NCI-H748 (cell line): ENCODE results near the gene S1PR5.

ENCODE experiments used
- DNase-seq: peaks from one replicate; lab custom pipeline; 2025; ENCODE audit not compliant: unreplicated experiment; lab: John Stamatoyannopoulos, UW

S1PR5 gene

GRCh38 chr19:10516671-10517286, 468 bp downstream of the S1PR5 start:
- DNase-seq: peak; percentile 35

GRCh38 chr19:10516064-10516385, 1.2 kb downstream of the S1PR5 start:
- no peak for DNase-seq

- no peak for DNase-seq
These were observed 2.8 kb downstream of the S1PR5 start for GRCh38 chr19:10514211-10515145.

- no peak for DNase-seq
These were observed 4.0 kb downstream of the S1PR5 start for GRCh38 chr19:10513223-10513622.

- DNase-seq: peak; percentile 24
These were observed 6.9 kb downstream of the S1PR5 start for GRCh38 chr19:10510301-10510802.

- no peak for DNase-seq
These were observed 8.5 kb downstream of the S1PR5 start for GRCh38 chr19:10508707-10509106.

- DNase-seq: no peak
These were observed 9.2 kb downstream of the S1PR5 start for GRCh38 chr19:10508036-10508435.

- peak; percentile 56 for DNase-seq
These were observed 11.5 kb downstream of the S1PR5 start for GRCh38 chr19:10505583-10506229.

- peak; percentile 60 for DNase-seq
These were observed 14.1 kb downstream of the S1PR5 start, which contains the start of gene KEAP1 for GRCh38 chr19:10503002-10503789. KEAP1 (minus strand) TSS chr19:10503356; CDS start chr19:10500033, 3,323 bp downstream.

- DNase-seq: peak; percentile 90
These were observed 14.7 kb downstream of the S1PR5 start for GRCh38 chr19:10502524-10503001.

- DNase-seq: peak; percentile 68
These were observed 15.2 kb downstream of the S1PR5 start for GRCh38 chr19:10501971-10502523.

GRCh38 chr19:10500247-10500592, 17.0 kb downstream of the S1PR5 start:
- DNase-seq: no peak

- DNase-seq: no peak
These were observed 17.5 kb downstream of the S1PR5 start for GRCh38 chr19:10499550-10500246.

GRCh38 chr19:10497371-10497770, 19.9 kb downstream of the S1PR5 start:
- DNase-seq: no peak

- DNase-seq: no peak
These were observed 25.7 kb downstream of the S1PR5 start for GRCh38 chr19:10491472-10492047.

- no peak for DNase-seq
These were observed 30.7 kb downstream of the S1PR5 start for GRCh38 chr19:10486551-10486950.

GRCh38 chr19:10478903-10479384, 38.3 kb downstream of the S1PR5 start:
- peak; percentile 85 for DNase-seq

- DNase-seq: no peak
These were observed 38.8 kb downstream of the S1PR5 start for GRCh38 chr19:10478476-10478875.

- DNase-seq: no peak
These were observed 42.2 kb downstream of the S1PR5 start for GRCh38 chr19:10474962-10475451.
